MG63 (cell line): ENCODE results near the gene CHID1. TPM values are rescaled to one million over a fixed set of nuclear protein-coding genes. Genes with fewer than 3 reads are reported as not detected.
A peak's percentile ranks its signal among the peaks of the same experiment; 100 is the strongest.

Experiments used
- DNase-seq: peaks from one replicate; pipeline ENCODE4 v3.0.0-alpha.2; 2020
- H3K27me3 ChIP-seq: fragments of 250-450 bp; sonication (Bioruptor Pico); 2 replicates; pipeline ENCODE4 v1.5.1; 2020; ENCODE audit warnings: mild to moderate bottlenecking, moderate library complexity
- H3K36me3 ChIP-seq: fragments of 250-450 bp; sonication (Bioruptor Pico); 2 replicates; pipeline ENCODE4 v1.5.1; 2020; ENCODE audit warnings: mild to moderate bottlenecking, moderate library complexity
- H3K4me3 ChIP-seq: fragments of 250-450 bp; sonication (Bioruptor Pico); 2 replicates; pipeline ENCODE4 v1.5.1; 2020; ENCODE audit warnings: mild to moderate bottlenecking, moderate library complexity
- H3K9me3 ChIP-seq: fragments of 250-450 bp; sonication (Bioruptor Pico); 2 replicates; pipeline ENCODE4 v1.5.1; 2020; ENCODE audit warnings: mild to moderate bottlenecking, moderate library complexity
- total RNA-seq: library from RNA; depleted of rRNA; stranded (reverse); fragments of >200 nt; shearing (Covaris generic); gene quantifications from 2 replicates; pipeline ENCODE4 v1.2.3, GENCODE V29; 2014; ENCODE audit warnings: low replicate concordance; rRNA removed

The CHID1 gene
- total RNA-seq, result 88.4 and 139 TPM in 2 replicates

- Histone ChIP-seq H3K9me3 (no peaks in the 10 kb centered on the region), H3K36me3 (peaks cover 27% of the 10 kb centered on the region), H3K27me3 (no peaks in the 10 kb centered on the region), H3K4me3 (peak within 1 kb of the TSS; percentile 100)
- DNase-seq, result peak; percentile 89
Observed at GRCh38 chr11:910589-911030, at the start of gene CHID1. Gene CHID1, minus strand, starts transcription at chr11:910810. Its CDS starts 5,994 bp downstream, at chr11:904816.

GRCh38 chr11:959608-960007, 49.0 kb upstream of the CHID1 start:
- Histone ChIP-seq H3K4me3 (no peak overlapping the region), H3K36me3 (peaks cover 43% of the 10 kb centered on the region), H3K27me3 (no peaks in the 10 kb centered on the region), H3K9me3 (no peaks in the 10 kb centered on the region)
- no peak for DNase-seq

GRCh38 chr11:959027-959426, 48.4 kb upstream of the CHID1 start:
- peaks cover 41% of the 10 kb centered on the region for H3K36me3 ChIP-seq
- H3K4me3 ChIP-seq, result no peak overlapping the region
- no peak for DNase-seq
- no peaks in the 10 kb centered on the region for H3K9me3 ChIP-seq
- no peaks in the 10 kb centered on the region for H3K27me3 ChIP-seq

- no peak for DNase-seq
- no peak overlapping the region for H3K4me3 ChIP-seq
- H3K9me3 ChIP-seq, result no peaks in the 10 kb centered on the region
- H3K27me3 ChIP-seq, result no peaks in the 10 kb centered on the region
- peaks cover 38% of the 10 kb centered on the region for H3K36me3 ChIP-seq
Observed at GRCh38 chr11:958101-958500, 47.5 kb upstream of the CHID1 start.

- H3K36me3 ChIP-seq, result peaks cover 32% of the 10 kb centered on the region
- no peak for DNase-seq
- H3K4me3 ChIP-seq, result no peak overlapping the region
- H3K9me3 ChIP-seq, result no peaks in the 10 kb centered on the region
- no peaks in the 10 kb centered on the region for H3K27me3 ChIP-seq
Observed at GRCh38 chr11:957212-957920, 46.8 kb upstream of the CHID1 start.

GRCh38 chr11:955154-956063, 44.8 kb upstream of the CHID1 start:
- no peak overlapping the region for H3K4me3 ChIP-seq
- no peaks in the 10 kb centered on the region for H3K27me3 ChIP-seq
- H3K36me3 ChIP-seq, result peaks cover 28% of the 10 kb centered on the region
- DNase-seq, result no peak
- no peaks in the 10 kb centered on the region for H3K9me3 ChIP-seq

GRCh38 chr11:954392-955153, 44.0 kb upstream of the CHID1 start:
- no peaks in the 10 kb centered on the region for H3K27me3 ChIP-seq
- H3K36me3 ChIP-seq, result peaks cover 24% of the 10 kb centered on the region
- no peak for DNase-seq
- H3K4me3 ChIP-seq, result no peak overlapping the region
- peaks cover 5% of the 10 kb centered on the region for H3K9me3 ChIP-seq

GRCh38 chr11:953512-953911, 42.9 kb upstream of the CHID1 start:
- Histone ChIP-seq H3K36me3 (peaks cover 28% of the 10 kb centered on the region), H3K27me3 (no peaks in the 10 kb centered on the region), H3K4me3 (no peak overlapping the region), H3K9me3 (peaks cover 16% of the 10 kb centered on the region)
- DNase-seq, result no peak

GRCh38 chr11:952406-953385, 42.1 kb upstream of the CHID1 start:
- Histone ChIP-seq H3K27me3 (no peaks in the 10 kb centered on the region), H3K9me3 (peaks cover 20% of the 10 kb centered on the region), H3K4me3 (no peak overlapping the region), H3K36me3 (peaks cover 28% of the 10 kb centered on the region)
- DNase-seq, result no peak

- Histone ChIP-seq H3K4me3 (no peak overlapping the region), H3K27me3 (no peaks in the 10 kb centered on the region), H3K36me3 (peaks cover 33% of the 10 kb centered on the region), H3K9me3 (peaks cover 20% of the 10 kb centered on the region)
- no peak for DNase-seq
Observed at GRCh38 chr11:951507-951906, 40.9 kb upstream of the CHID1 start.

GRCh38 chr11:947744-948143, 37.1 kb upstream of the CHID1 start:
- Histone ChIP-seq H3K9me3 (peaks cover 20% of the 10 kb centered on the region), H3K27me3 (no peaks in the 10 kb centered on the region), H3K36me3 (peaks cover 48% of the 10 kb centered on the region), H3K4me3 (no peak overlapping the region)
- no peak for DNase-seq

- H3K9me3 ChIP-seq, result peaks cover 20% of the 10 kb centered on the region
- peaks cover 52% of the 10 kb centered on the region for H3K36me3 ChIP-seq
- H3K4me3 ChIP-seq, result no peak overlapping the region
- DNase-seq, result no peak
- no peaks in the 10 kb centered on the region for H3K27me3 ChIP-seq
Observed at GRCh38 chr11:945986-946385, 35.4 kb upstream of the CHID1 start.

GRCh38 chr11:944711-945470, 34.3 kb upstream of the CHID1 start:
- no peak overlapping the region for H3K4me3 ChIP-seq
- H3K36me3 ChIP-seq, result peaks cover 52% of the 10 kb centered on the region
- peaks cover 18% of the 10 kb centered on the region for H3K9me3 ChIP-seq
- no peak for DNase-seq
- no peaks in the 10 kb centered on the region for H3K27me3 ChIP-seq

- peak; percentile 65 for DNase-seq
- H3K27me3 ChIP-seq, result no peaks in the 10 kb centered on the region
- H3K36me3 ChIP-seq, result peaks cover 36% of the 10 kb centered on the region
- no peaks in the 10 kb centered on the region; the same call in 1 of the 2 replicates for H3K9me3 ChIP-seq
- H3K4me3 ChIP-seq, result no peak overlapping the region
Observed at GRCh38 chr11:942823-943222, 32.2 kb upstream of the CHID1 start.

- Histone ChIP-seq H3K4me3 (no peak overlapping the region), H3K27me3 (no peaks in the 10 kb centered on the region), H3K36me3 (peaks cover 18% of the 10 kb centered on the region), H3K9me3 (no peaks in the 10 kb centered on the region)
- DNase-seq, result no peak
Observed at GRCh38 chr11:940496-941135, 30.0 kb upstream of the CHID1 start.
